OCI-LY7 (cell line): Measurements from ENCODE around the gene PLEKHM3.

ENCODE experiments used
- EZH2phosphoT487 ChIP-seq: fragments of 200-600 bp; sonication (generic); IDR thresholded peaks from 2 replicates; pipeline ENCODE4 v1.6.1; 2018; ENCODE audit warnings: low read depth, borderline replicate concordance, mild to moderate bottlenecking, mixed run types, antibody characterized with exemption, low read length, moderate library complexity, mixed read lengths
- TF ChIP-seq, protein P1 (sequence below): fragments of 200-600 bp; sonication (generic); conservative IDR thresholded peaks from 2 replicates; pipeline ENCODE4 v1.5.1; 2014; ENCODE audit warnings: mild to moderate bottlenecking, antibody characterized with exemption, low read length, moderate library complexity, mixed read lengths

DNA sequence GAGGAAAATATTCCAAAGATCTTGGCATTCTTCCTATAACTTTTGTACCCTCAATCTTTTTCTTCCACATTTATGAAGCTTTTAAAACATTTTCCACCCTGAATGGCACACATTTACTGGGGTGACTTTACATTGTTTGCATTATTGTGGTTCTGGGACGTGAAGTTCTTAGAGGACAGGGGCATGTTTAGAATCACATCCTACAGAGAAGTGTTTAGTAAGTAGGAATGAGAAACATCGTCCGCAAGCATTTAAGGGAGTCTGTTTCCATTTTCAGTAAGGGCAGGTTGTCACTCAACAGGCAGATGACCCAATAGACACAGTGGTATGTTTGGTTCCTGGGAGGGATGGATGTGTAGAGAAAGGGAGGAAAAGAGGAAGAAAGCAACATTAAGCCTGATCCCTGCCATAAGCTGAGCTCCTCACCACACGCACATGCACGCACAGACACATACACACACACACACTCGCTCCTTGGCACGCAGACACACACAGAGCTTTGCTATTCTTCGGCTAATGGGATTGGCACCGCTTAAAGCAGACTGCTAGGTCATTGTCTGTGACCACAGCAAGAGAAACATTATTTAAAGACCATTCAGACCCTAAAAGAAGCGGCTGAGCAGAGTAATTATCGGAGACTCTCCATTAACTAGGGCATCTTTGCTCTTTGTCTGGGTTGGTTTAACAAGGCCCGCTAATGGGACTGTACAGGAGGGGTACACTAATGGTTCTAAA, 14.2 kb upstream of the PLEKHM3 start:
- TF ChIP-seq, protein P1, sequence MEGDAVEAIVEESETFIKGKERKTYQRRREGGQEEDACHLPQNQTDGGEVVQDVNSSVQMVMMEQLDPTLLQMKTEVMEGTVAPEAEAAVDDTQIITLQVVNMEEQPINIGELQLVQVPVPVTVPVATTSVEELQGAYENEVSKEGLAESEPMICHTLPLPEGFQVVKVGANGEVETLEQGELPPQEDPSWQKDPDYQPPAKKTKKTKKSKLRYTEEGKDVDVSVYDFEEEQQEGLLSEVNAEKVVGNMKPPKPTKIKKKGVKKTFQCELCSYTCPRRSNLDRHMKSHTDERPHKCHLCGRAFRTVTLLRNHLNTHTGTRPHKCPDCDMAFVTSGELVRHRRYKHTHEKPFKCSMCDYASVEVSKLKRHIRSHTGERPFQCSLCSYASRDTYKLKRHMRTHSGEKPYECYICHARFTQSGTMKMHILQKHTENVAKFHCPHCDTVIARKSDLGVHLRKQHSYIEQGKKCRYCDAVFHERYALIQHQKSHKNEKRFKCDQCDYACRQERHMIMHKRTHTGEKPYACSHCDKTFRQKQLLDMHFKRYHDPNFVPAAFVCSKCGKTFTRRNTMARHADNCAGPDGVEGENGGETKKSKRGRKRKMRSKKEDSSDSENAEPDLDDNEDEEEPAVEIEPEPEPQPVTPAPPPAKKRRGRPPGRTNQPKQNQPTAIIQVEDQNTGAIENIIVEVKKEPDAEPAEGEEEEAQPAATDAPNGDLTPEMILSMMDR, result no peak
- TF ChIP-seq EZH2phosphoT487, result no peak
